IMR-90 (cell line): ENCODE results near the gene PIK3C2B. TPM values are rescaled to one million over a fixed set of nuclear protein-coding genes. Genes with fewer than 3 reads are reported as not detected.

Experiments used
- ATAC-seq: fragments of 200-7000 bp; cut with Tn5 transposase; 2 replicates; pipeline ENCODE4 v1.9.1; 2020; ENCODE audit warnings: low read depth, mild to moderate bottlenecking, moderate library complexity
- BruUV-seq: library from RNA; stranded (reverse); fragments of 400-500 nt; replicated peaks from 2 replicates; lab custom pipeline; 2021; lab: Mats Ljungman, UMichigan
- CTCF ChIA-PET: fragments of 300-600 bp; formaldehyde crosslinking; extraction: SDS; loops from one replicate; lab custom pipeline; 2021; ENCODE audit warnings: antibody characterized with exemption; lab: Yijun Ruan, JAX
- POLR2A ChIA-PET: fragments of 300-600 bp; sonication (Branson Sonifier 250); formaldehyde crosslinking; loops from one replicate; lab custom pipeline; 2022; ENCODE audit warnings: antibody characterized with exemption; ENCODE audit not compliant: unreplicated experiment; lab: Charles Lee
- DNase-seq: peaks from one replicate; pipeline ENCODE4 v3.0.0; 2013
- H2AFZ ChIP-seq: replicated peaks from 2 replicates; pipeline ENCODE3; 2013; ENCODE audit warnings: low read length, mild to moderate bottlenecking; ENCODE audit not compliant: poor library complexity
- H2AK5ac ChIP-seq: 2 replicates; pipeline ENCODE4 v1.6.1; 2013; ENCODE audit warnings: low read depth, low read length, inconsistent platforms
- H2AK9ac ChIP-seq: replicated peaks from 2 replicates; pipeline ENCODE3; 2013; ENCODE audit warnings: mild to moderate bottlenecking, low read depth, low read length, moderate library complexity; ENCODE audit not compliant: poor library complexity
- H2BK120ac ChIP-seq: 2 replicates; pipeline ENCODE4 v1.6.1; 2013; ENCODE audit warnings: low read depth, low read length, inconsistent platforms
- H2BK15ac ChIP-seq: 3 replicates; pipeline ENCODE4 v1.6.1; 2013; ENCODE audit warnings: low read depth, low read length, inconsistent platforms
- H2BK20ac ChIP-seq: 2 replicates; pipeline ENCODE4 v1.6.1; 2013; ENCODE audit warnings: low read depth, mild to moderate bottlenecking, inconsistent platforms, low read length, moderate library complexity
- H2BK5ac ChIP-seq: 2 replicates; pipeline ENCODE4 v1.6.1; 2013; ENCODE audit warnings: mild to moderate bottlenecking, low read depth, low read length, inconsistent platforms; ENCODE audit not compliant: poor library complexity, severe bottlenecking
- H3K14ac ChIP-seq: replicated peaks from 2 replicates; pipeline ENCODE4 v1.6.1; 2013; ENCODE audit warnings: low read depth, low read length, inconsistent platforms
- H3K18ac ChIP-seq: 2 replicates; pipeline ENCODE4 v1.6.1; 2013; ENCODE audit warnings: low read depth, low read length, control low read depth
- H3K23ac ChIP-seq: 2 replicates; pipeline ENCODE4 v1.6.1; 2013; ENCODE audit warnings: low read depth, low read length, inconsistent platforms
- H3K27ac ChIP-seq: 2 replicates; pipeline ENCODE4 v1.5.1; 2013; ENCODE audit warnings: mild to moderate bottlenecking, control low read depth, low read length; ENCODE audit not compliant: insufficient read depth
- H3K27me3 ChIP-seq: 2 replicates; pipeline ENCODE4 v1.6.1; 2013; ENCODE audit warnings: low read length; ENCODE audit not compliant: control insufficient read depth, insufficient read depth
- H3K36me3 ChIP-seq: 2 replicates; pipeline ENCODE4 v1.6.1; 2013; ENCODE audit warnings: low read length, mixed read lengths; ENCODE audit not compliant: control insufficient read depth, insufficient read depth
- H3K4ac ChIP-seq: 2 replicates; pipeline ENCODE4 v1.6.1; 2013; ENCODE audit warnings: low read depth, low read length, inconsistent platforms
- H3K4me1 ChIP-seq: 2 replicates; pipeline ENCODE4 v1.6.1; 2013; ENCODE audit warnings: low read length, mixed read lengths; ENCODE audit not compliant: control insufficient read depth, insufficient read depth
- H3K4me2 ChIP-seq: 2 replicates; pipeline ENCODE4 v1.6.1; 2013; ENCODE audit warnings: low read depth, mild to moderate bottlenecking, control low read depth, low read length, moderate library complexity
- H3K4me3 ChIP-seq: 2 replicates; pipeline ENCODE4 v1.5.1; 2013; ENCODE audit warnings: low read depth, mild to moderate bottlenecking, control low read depth, low read length, moderate library complexity; ENCODE audit not compliant: insufficient read depth
- H3K56ac ChIP-seq: 2 replicates; pipeline ENCODE4 v1.6.1; 2013; ENCODE audit warnings: low read length, inconsistent platforms; ENCODE audit not compliant: insufficient read depth; ENCODE audit errors: extremely low read depth
- H3K79me1 ChIP-seq, 2 experiments: 2 replicates each; pipeline ENCODE4 v1.6.1; 2013; ENCODE audit warnings: low read length in 2 of 2, inconsistent platforms in 1 of 2, low read depth in 1 of 2
- H3K9ac ChIP-seq: 2 replicates; pipeline ENCODE4 v1.6.1; 2013; ENCODE audit warnings: low read depth, low read length, control low read depth
- H3K9me1 ChIP-seq: 2 replicates; pipeline ENCODE4 v1.6.1; 2013; ENCODE audit warnings: low read length, inconsistent platforms; ENCODE audit not compliant: insufficient read depth
- H3K9me3 ChIP-seq: 2 replicates; pipeline ENCODE4 v1.6.1; 2013; ENCODE audit warnings: low read length; ENCODE audit not compliant: control insufficient read depth, insufficient read depth
- H4K20me1 ChIP-seq: 2 replicates; pipeline ENCODE4 v1.6.1; 2013; ENCODE audit warnings: low read length, inconsistent platforms; ENCODE audit not compliant: insufficient read depth
- H4K5ac ChIP-seq: 2 replicates; pipeline ENCODE4 v1.6.1; 2013; ENCODE audit warnings: mild to moderate bottlenecking, low read depth, low read length, control low read depth
- H4K8ac ChIP-seq, 2 experiments: 2 replicates each; pipeline ENCODE4 v1.6.1; 2013; ENCODE audit warnings: low read depth in 2 of 2, low read length in 2 of 2, control low read depth in 1 of 2, inconsistent platforms in 1 of 2
- H4K91ac ChIP-seq: 2 replicates; pipeline ENCODE4 v1.6.1; 2013; ENCODE audit warnings: low read depth, low read length, inconsistent platforms; ENCODE audit not compliant: insufficient read depth
- ELK1 ChIP-seq: fragments of 150-350 bp; IDR thresholded peaks from 2 replicates; pipeline ENCODE4 v1.6.1; 2016; ENCODE audit warnings: low read depth, mild to moderate bottlenecking, low read length, moderate library complexity, borderline replicate concordance
- MAFK ChIP-seq: IDR thresholded peaks from 2 replicates; pipeline ENCODE4 v1.6.1; 2012; ENCODE audit warnings: low read depth, low read length, improper control_type of control experiment
- MXI1 ChIP-seq: IDR thresholded peaks from 2 replicates; pipeline ENCODE4 v1.6.1; 2012; ENCODE audit warnings: low read depth, mild to moderate bottlenecking, low read length, moderate library complexity, borderline replicate concordance
- WGBS, 2 experiments: methylation state at CpG; one replicate each; pipeline versions ENCODE4 v1.1.5 to v1.1.7; 2013; ENCODE audit warnings: missing lambda C conversion rate in 2 of 2; ENCODE audit not compliant: insufficient read length in 1 of 2; ENCODE audit errors: extremely low coverage in 2 of 2; 5-methylcytosine and 5-hydroxymethylcytosine counted together
- dilution Hi-C: fragments of 300-500 bp; cut with HindIII; formaldehyde crosslinking; loops from one replicate; pipeline ENCODE4 v1.14.3; 2018; ENCODE audit warnings: low sequenced_read_pairs; ENCODE audit not compliant: unreplicated experiment
- in situ Hi-C: fragments of 300-500 bp; cut with MboI; formaldehyde crosslinking; loops from 3 replicates; pipeline ENCODE4 v1.14.3; 2019; ENCODE audit warnings: low sequenced_read_pairs, inconsistent platforms, mixed read lengths
- intact Hi-C: fragments of 100-400 bp; cut with micrococcal nuclease; formaldehyde crosslinking; loops from 2 replicates; pipeline ENCODE4 v1.10.0; 2022
- polyA plus RNA-seq, 3 experiments: library from polyadenylated mRNA; depleted of rRNA; stranded (reverse); fragments of >200 nt; gene quantifications; 2 replicates each; pipeline ENCODE4 v1.2.3, GENCODE V29; 2012; ENCODE audit warnings: low replicate concordance in 1 of 3
- total RNA-seq: library from RNA; depleted of rRNA; stranded (reverse); fragments of >200 nt; gene quantifications from 2 replicates; pipeline ENCODE4 v1.2.3, GENCODE V29; 2012

PIK3C2B gene
- total and polyA plus RNA-seq, 2 of the 4 experiments (the other 2 are of a cell fraction) = 1.1 to 2.9 TPM

GRCh38 chr1:204448991-204449677, 45.5 kb downstream of the PIK3C2B start (continued):
- TF ChIP-seq ELK1 (no peak), MAFK (no peak), MXI1 (no peak)

GRCh38 chr1:204448344-204448964, 46.2 kb downstream of the PIK3C2B start:
- POLR2A ChIA-PET = no interaction called here
- 94% methylated on average over 6 of the region's 7 CpGs; no CpG with 5 or more reads in 1 of the 2 experiments for WGBS, 2 experiments
- Histone ChIP-seq H3K9me1 (no peaks in the 10 kb centered on the region), H3K27me3 (no peaks in the 10 kb centered on the region), H2AFZ (no peak overlapping the region), H2BK5ac (no peak overlapping the region), H3K9ac (no peak overlapping the region), H4K20me1 (no peaks in the 10 kb centered on the region; the same call in 1 of the 2 replicates), H2BK20ac (no peak overlapping the region), H3K18ac (no peak overlapping the region), H3K4me2 (no peak overlapping the region), H3K27ac (no peak overlapping the region), H3K14ac (no peak overlapping the region), H2BK120ac (no peak overlapping the region), H3K36me3 (peaks cover 10% of the 10 kb centered on the region), H3K56ac (no peak overlapping the region), H3K79me1 (no peaks in the 10 kb centered on the region), H2AK5ac (no peak overlapping the region), H3K4me1 (no peaks in the 10 kb centered on the region), H4K8ac (no peak overlapping the region), H2BK15ac (no peak overlapping the region), H3K9me3 (no peaks in the 10 kb centered on the region), H4K91ac (no peak overlapping the region), H4K5ac (no peak overlapping the region), H3K4ac (no peak overlapping the region), H3K23ac (no peak overlapping the region), H2AK9ac (no peak overlapping the region), H3K4me3 (no peak overlapping the region)
- dilution Hi-C loops (no loop called here), intact Hi-C loops (no loop called here), in situ Hi-C loops (loop anchor here (5.0 kb wide), 1 partner anchor 54 kb away; no protein-coding TSS in a partner anchor)
- BruUV-seq = no TSS peak
- ATAC-seq (no peak), DNase-seq (no peak)
- CTCF ChIA-PET = no interaction called here
- TF ChIP-seq MXI1 = no peak
